HEK293 (cell line): ENCODE data around the gene CHRD.

Source experiments
- EGR2 ChIP-seq: fragments of 450-650 bp; formaldehyde crosslinking; IDR thresholded peaks from 2 replicates; pipeline ENCODE4 v1.5.1; 2016; ENCODE audit warnings: low read depth, missing biosample characterization, missing genetic modification characterization
- GLIS1 ChIP-seq: fragments of 450-650 bp; formaldehyde crosslinking; IDR thresholded peaks from 2 replicates; pipeline ENCODE4 v1.5.1; 2016; ENCODE audit warnings: missing biosample characterization, missing genetic modification characterization
- KLF16 ChIP-seq: fragments of 450-650 bp; formaldehyde crosslinking; IDR thresholded peaks from 2 replicates; pipeline ENCODE4 v1.5.1; 2017; ENCODE audit warnings: missing biosample characterization, missing genetic modification characterization
- KLF7 ChIP-seq: fragments of 450-650 bp; formaldehyde crosslinking; IDR thresholded peaks from 2 replicates; pipeline ENCODE4 v1.5.1; 2016; ENCODE audit warnings: missing biosample characterization, missing genetic modification characterization, borderline replicate concordance
- MYNN ChIP-seq: fragments of 450-650 bp; formaldehyde crosslinking; IDR thresholded peaks from 2 replicates; pipeline ENCODE4 v1.5.1; 2016; ENCODE audit warnings: missing biosample characterization, missing genetic modification characterization, borderline replicate concordance
- OSR2 ChIP-seq: fragments of 450-650 bp; formaldehyde crosslinking; IDR thresholded peaks from 2 replicates; pipeline ENCODE4 v1.5.1; 2016; ENCODE audit warnings: missing biosample characterization, missing genetic modification characterization
- TCF7L2 ChIP-seq: IDR thresholded peaks from 2 replicates; pipeline ENCODE4 v1.6.1; 2011; ENCODE audit warnings: low read depth, mild to moderate bottlenecking, inconsistent platforms, low read length, moderate library complexity, borderline replicate concordance
- ZBTB8A ChIP-seq: fragments of 450-650 bp; formaldehyde crosslinking; IDR thresholded peaks from 2 replicates; pipeline ENCODE4 v1.5.1; 2016; ENCODE audit warnings: missing biosample characterization, missing genetic modification characterization
- ZNF140 ChIP-seq: fragments of 450-650 bp; formaldehyde crosslinking; IDR thresholded peaks from 2 replicates; pipeline ENCODE4 v1.5.1; 2016; ENCODE audit warnings: missing biosample characterization, missing genetic modification characterization
- ZNF248 ChIP-seq: fragments of 450-650 bp; formaldehyde crosslinking; IDR thresholded peaks from 2 replicates; pipeline ENCODE4 v1.5.1; 2017; ENCODE audit warnings: missing biosample characterization, missing genetic modification characterization
- ZNF324 ChIP-seq: fragments of 450-650 bp; formaldehyde crosslinking; IDR thresholded peaks from 2 replicates; pipeline ENCODE4 v1.5.1; 2016; ENCODE audit warnings: missing biosample characterization, missing genetic modification characterization
- ZNF391 ChIP-seq: fragments of 450-650 bp; formaldehyde crosslinking; IDR thresholded peaks from 2 replicates; pipeline ENCODE4 v1.5.1; 2016; ENCODE audit warnings: low read depth, missing biosample characterization, missing genetic modification characterization, borderline replicate concordance
- ZNF600 ChIP-seq: fragments of 450-650 bp; formaldehyde crosslinking; IDR thresholded peaks from 2 replicates; pipeline ENCODE4 v1.5.1; 2016; ENCODE audit warnings: missing biosample characterization, missing genetic modification characterization
- ZNF610 ChIP-seq: fragments of 450-650 bp; formaldehyde crosslinking; IDR thresholded peaks from 2 replicates; pipeline ENCODE4 v1.5.1; 2016; ENCODE audit warnings: missing biosample characterization, missing genetic modification characterization, borderline replicate concordance
- ZNF76 ChIP-seq: fragments of 450-650 bp; formaldehyde crosslinking; IDR thresholded peaks from 2 replicates; pipeline ENCODE4; 2016; ENCODE audit warnings: low read depth, missing biosample characterization, missing genetic modification characterization, borderline replicate concordance
- ZNF768 ChIP-seq: fragments of 450-650 bp; formaldehyde crosslinking; IDR thresholded peaks from 2 replicates; pipeline ENCODE4 v1.5.1; 2018; ENCODE audit warnings: missing biosample characterization, mild to moderate bottlenecking, missing genetic modification characterization
- ZXDB ChIP-seq: fragments of 450-650 bp; formaldehyde crosslinking; IDR thresholded peaks from 2 replicates; pipeline ENCODE4 v1.5.1; 2016; ENCODE audit warnings: missing biosample characterization, missing genetic modification characterization
- TF ChIP-seq, protein P1 (sequence below): fragments of 450-650 bp; formaldehyde crosslinking; IDR thresholded peaks from 2 replicates; pipeline ENCODE4 v1.5.1; 2016; ENCODE audit warnings: missing biosample characterization, missing genetic modification characterization, borderline replicate concordance
- TF ChIP-seq, protein P2 (sequence below): sonication (generic); formaldehyde crosslinking; IDR thresholded peaks from 2 replicates; pipeline ENCODE4 v1.8.1; 2022; ENCODE audit warnings: mild to moderate bottlenecking, moderate library complexity, missing genetic modification reagents
- TF ChIP-seq, protein P3 (sequence below): fragments of 450-650 bp; formaldehyde crosslinking; IDR thresholded peaks from 2 replicates; pipeline ENCODE4 v1.5.0; 2017; ENCODE audit warnings: missing biosample characterization, missing genetic modification characterization, borderline replicate concordance
- TF ChIP-seq, protein P4 (sequence below): fragments of 450-650 bp; formaldehyde crosslinking; IDR thresholded peaks from 2 replicates; pipeline ENCODE4 v1.5.1; 2017; ENCODE audit warnings: missing biosample characterization, missing genetic modification characterization
- TF ChIP-seq, protein P5 (sequence below): fragments of 450-650 bp; formaldehyde crosslinking; IDR thresholded peaks from 2 replicates; pipeline ENCODE4 v1.5.1; 2016; ENCODE audit warnings: missing biosample characterization, missing genetic modification characterization
- TF ChIP-seq, protein P6 (sequence below): fragments of 450-650 bp; formaldehyde crosslinking; IDR thresholded peaks from 2 replicates; pipeline ENCODE4 v1.5.1; 2016; ENCODE audit warnings: missing biosample characterization, missing genetic modification characterization

CHRD gene

DNA sequence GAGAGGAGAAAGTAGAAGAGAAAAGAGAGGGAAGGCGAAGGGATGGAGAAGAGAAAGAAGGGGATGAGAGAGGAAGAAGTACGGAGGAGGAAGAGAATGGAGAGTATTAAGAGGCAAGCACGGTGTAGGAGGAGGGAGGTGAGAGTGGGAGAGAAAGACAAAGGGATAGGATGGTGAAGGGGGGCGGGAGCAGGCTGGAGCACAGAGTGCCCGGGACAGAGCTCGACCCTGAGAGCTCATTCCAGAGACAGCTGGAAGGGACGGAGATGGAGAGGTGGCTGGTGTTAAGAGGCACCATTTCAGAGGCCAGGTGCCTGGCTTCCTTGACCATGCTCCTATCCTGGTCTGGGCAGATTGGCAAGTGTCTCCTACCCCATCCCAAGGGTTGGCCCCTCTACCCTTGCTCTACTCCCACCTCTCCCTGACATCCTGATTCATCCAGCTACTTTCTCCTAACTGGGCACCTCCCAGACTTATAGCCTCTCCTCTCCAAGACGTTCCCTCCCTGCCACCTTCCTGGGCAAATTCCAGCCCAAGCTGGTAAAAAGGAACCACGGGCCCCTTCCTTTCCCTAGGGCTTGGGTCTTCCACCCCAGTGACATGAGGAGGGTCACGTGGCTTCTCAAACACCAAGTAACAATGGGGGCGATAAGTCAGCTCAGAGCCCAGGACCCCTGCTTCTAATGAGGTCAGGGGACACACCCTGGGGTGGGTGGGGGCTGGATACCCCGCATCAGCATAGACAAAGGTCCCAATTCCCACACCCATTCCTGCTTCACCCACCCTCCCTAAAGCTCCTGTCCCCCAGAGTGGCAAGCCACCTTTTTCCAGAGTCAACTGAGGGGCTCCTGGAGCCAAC, 19.6 kb upstream of the CHRD start (continued):
- TF ChIP-seq, protein P1, sequence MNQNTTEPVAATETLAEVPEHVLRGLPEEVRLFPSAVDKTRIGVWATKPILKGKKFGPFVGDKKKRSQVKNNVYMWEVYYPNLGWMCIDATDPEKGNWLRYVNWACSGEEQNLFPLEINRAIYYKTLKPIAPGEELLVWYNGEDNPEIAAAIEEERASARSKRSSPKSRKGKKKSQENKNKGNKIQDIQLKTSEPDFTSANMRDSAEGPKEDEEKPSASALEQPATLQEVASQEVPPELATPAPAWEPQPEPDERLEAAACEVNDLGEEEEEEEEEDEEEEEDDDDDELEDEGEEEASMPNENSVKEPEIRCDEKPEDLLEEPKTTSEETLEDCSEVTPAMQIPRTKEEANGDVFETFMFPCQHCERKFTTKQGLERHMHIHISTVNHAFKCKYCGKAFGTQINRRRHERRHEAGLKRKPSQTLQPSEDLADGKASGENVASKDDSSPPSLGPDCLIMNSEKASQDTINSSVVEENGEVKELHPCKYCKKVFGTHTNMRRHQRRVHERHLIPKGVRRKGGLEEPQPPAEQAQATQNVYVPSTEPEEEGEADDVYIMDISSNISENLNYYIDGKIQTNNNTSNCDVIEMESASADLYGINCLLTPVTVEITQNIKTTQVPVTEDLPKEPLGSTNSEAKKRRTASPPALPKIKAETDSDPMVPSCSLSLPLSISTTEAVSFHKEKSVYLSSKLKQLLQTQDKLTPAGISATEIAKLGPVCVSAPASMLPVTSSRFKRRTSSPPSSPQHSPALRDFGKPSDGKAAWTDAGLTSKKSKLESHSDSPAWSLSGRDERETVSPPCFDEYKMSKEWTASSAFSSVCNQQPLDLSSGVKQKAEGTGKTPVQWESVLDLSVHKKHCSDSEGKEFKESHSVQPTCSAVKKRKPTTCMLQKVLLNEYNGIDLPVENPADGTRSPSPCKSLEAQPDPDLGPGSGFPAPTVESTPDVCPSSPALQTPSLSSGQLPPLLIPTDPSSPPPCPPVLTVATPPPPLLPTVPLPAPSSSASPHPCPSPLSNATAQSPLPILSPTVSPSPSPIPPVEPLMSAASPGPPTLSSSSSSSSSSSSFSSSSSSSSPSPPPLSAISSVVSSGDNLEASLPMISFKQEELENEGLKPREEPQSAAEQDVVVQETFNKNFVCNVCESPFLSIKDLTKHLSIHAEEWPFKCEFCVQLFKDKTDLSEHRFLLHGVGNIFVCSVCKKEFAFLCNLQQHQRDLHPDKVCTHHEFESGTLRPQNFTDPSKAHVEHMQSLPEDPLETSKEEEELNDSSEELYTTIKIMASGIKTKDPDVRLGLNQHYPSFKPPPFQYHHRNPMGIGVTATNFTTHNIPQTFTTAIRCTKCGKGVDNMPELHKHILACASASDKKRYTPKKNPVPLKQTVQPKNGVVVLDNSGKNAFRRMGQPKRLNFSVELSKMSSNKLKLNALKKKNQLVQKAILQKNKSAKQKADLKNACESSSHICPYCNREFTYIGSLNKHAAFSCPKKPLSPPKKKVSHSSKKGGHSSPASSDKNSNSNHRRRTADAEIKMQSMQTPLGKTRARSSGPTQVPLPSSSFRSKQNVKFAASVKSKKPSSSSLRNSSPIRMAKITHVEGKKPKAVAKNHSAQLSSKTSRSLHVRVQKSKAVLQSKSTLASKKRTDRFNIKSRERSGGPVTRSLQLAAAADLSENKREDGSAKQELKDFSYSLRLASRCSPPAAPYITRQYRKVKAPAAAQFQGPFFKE, result no peak
- no peak for TF ChIP-seq ZNF248
- TF ChIP-seq ZNF391 (tag by site-specific recombination), result no peak
- TF ChIP-seq ZNF600, result 0 out of 2 replicates have a peak, but pooled peaks have one; percentile 8
- TF ChIP-seq, protein P2, sequence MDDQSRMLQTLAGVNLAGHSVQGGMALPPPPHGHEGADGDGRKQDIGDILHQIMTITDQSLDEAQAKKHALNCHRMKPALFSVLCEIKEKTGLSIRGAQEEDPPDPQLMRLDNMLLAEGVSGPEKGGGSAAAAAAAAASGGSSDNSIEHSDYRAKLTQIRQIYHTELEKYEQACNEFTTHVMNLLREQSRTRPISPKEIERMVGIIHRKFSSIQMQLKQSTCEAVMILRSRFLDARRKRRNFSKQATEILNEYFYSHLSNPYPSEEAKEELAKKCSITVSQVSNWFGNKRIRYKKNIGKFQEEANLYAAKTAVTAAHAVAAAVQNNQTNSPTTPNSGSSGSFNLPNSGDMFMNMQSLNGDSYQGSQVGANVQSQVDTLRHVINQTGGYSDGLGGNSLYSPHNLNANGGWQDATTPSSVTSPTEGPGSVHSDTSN (CRISPR knock-in tag), result no peak
- TF ChIP-seq MYNN, result no peak
- TF ChIP-seq, protein P3, sequence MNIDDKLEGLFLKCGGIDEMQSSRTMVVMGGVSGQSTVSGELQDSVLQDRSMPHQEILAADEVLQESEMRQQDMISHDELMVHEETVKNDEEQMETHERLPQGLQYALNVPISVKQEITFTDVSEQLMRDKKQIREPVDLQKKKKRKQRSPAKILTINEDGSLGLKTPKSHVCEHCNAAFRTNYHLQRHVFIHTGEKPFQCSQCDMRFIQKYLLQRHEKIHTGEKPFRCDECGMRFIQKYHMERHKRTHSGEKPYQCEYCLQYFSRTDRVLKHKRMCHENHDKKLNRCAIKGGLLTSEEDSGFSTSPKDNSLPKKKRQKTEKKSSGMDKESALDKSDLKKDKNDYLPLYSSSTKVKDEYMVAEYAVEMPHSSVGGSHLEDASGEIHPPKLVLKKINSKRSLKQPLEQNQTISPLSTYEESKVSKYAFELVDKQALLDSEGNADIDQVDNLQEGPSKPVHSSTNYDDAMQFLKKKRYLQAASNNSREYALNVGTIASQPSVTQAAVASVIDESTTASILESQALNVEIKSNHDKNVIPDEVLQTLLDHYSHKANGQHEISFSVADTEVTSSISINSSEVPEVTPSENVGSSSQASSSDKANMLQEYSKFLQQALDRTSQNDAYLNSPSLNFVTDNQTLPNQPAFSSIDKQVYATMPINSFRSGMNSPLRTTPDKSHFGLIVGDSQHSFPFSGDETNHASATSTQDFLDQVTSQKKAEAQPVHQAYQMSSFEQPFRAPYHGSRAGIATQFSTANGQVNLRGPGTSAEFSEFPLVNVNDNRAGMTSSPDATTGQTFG (tag by site-specific recombination), result no peak
- TF ChIP-seq ZXDB, result no peak
- no peak for TF ChIP-seq KLF7
- TF ChIP-seq ZBTB8A (tag by site-specific recombination), result no peak
- TF ChIP-seq OSR2, result no peak
- TF ChIP-seq ZNF768, result no peak
- TF ChIP-seq GLIS1 (tag by site-specific recombination), result no peak
- TF ChIP-seq, protein P4, sequence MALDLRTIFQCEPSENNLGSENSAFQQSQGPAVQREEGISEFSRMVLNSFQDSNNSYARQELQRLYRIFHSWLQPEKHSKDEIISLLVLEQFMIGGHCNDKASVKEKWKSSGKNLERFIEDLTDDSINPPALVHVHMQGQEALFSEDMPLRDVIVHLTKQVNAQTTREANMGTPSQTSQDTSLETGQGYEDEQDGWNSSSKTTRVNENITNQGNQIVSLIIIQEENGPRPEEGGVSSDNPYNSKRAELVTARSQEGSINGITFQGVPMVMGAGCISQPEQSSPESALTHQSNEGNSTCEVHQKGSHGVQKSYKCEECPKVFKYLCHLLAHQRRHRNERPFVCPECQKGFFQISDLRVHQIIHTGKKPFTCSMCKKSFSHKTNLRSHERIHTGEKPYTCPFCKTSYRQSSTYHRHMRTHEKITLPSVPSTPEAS, result no peak
- TF ChIP-seq, protein P5, sequence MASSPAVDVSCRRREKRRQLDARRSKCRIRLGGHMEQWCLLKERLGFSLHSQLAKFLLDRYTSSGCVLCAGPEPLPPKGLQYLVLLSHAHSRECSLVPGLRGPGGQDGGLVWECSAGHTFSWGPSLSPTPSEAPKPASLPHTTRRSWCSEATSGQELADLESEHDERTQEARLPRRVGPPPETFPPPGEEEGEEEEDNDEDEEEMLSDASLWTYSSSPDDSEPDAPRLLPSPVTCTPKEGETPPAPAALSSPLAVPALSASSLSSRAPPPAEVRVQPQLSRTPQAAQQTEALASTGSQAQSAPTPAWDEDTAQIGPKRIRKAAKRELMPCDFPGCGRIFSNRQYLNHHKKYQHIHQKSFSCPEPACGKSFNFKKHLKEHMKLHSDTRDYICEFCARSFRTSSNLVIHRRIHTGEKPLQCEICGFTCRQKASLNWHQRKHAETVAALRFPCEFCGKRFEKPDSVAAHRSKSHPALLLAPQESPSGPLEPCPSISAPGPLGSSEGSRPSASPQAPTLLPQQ (tag by site-specific recombination), result no peak
- TF ChIP-seq EGR2 (tag by site-specific recombination), result peak; percentile 95
- TF ChIP-seq ZNF76 (tag by site-specific recombination), result no peak
- no peak for TF ChIP-seq ZNF610 (tag by site-specific recombination)
- no peak for TF ChIP-seq TCF7L2
- TF ChIP-seq ZNF140 (tag by site-specific recombination), result no peak
- no peak for TF ChIP-seq KLF16 (tag by site-specific recombination)
- TF ChIP-seq, protein P6, sequence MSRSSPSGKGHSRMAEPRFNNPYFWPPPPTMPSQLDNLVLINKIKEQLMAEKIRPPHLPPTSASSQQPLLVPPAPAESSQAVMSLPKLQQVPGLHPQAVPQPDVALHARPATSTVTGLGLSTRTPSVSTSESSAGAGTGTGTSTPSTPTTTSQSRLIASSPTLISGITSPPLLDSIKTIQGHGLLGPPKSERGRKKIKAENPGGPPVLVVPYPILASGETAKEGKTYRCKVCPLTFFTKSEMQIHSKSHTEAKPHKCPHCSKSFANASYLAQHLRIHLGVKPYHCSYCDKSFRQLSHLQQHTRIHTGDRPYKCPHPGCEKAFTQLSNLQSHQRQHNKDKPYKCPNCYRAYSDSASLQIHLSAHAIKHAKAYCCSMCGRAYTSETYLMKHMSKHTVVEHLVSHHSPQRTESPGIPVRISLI, result no peak
- TF ChIP-seq ZNF324 (tag by site-specific recombination), result no peak
